ENCODE results near the gene PLK4.
"Not testable (repeated sequence)": the region's sequence is repeated elsewhere in the genome, so short reads cannot be mapped to it uniquely, and the experiment has no call there.

The PLK4 gene

DNA sequence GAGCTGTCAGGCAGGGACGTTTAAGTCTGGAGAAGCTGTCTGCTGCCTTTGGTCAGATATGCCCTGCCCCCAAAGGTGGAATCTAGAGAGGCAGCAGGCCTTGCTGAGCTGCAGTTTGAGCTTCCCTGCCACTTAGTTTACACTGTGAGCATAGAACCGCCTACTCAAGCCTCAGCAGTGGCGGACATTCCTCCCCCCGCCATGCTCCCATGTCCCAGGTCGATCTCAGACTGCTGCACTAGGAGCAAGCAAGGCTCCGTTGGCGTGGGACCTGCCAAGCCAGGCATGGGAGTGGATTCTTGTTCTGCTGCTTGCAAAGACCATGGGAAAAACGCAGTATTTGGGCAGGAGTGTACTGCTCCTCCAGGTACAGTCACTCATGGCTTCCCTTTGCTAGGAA, 24.3 kb downstream of the PLK4 start:
- no peak for DNase-seq

DNA sequence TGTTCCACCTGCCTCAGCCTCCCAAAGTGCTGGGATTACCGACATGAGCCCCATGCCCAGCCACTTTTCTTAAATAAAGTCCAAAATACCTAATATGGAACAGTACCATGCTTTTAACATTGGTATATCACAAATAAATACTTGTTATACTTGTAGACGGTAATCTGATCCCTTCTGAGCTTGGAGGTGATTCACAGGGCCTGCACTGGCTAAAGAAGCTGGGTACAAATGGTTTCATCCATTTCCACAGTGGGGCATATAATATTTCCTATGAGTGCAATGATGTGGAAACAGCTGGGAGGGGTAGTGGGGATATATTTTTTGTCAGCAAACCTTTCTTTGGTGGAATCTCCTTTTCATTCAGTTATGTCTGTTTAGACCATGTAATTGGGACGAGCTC, 35.8 kb downstream of the PLK4 start:
- no peak for DNase-seq

DNA sequence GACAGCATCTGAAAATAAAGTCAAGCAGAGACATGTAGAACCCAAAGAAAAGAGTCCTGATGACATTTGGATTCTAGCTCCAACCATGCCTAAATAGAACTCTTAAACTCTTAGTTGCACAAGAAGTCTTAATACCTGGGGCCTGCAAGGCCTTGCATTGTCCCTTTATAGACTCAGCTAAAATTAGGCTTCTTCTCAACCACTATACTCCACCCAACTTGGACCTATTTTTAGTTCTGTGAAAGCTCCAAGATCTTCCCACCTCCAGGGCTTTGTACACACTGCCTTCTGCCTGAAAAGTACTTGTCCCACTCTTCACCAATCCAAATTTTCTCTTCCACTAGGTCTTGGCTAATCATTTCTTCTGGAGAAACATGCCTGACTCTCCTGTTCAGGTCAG, 36.5 kb downstream of the PLK4 start:
- DNase-seq, result no peak

DNA sequence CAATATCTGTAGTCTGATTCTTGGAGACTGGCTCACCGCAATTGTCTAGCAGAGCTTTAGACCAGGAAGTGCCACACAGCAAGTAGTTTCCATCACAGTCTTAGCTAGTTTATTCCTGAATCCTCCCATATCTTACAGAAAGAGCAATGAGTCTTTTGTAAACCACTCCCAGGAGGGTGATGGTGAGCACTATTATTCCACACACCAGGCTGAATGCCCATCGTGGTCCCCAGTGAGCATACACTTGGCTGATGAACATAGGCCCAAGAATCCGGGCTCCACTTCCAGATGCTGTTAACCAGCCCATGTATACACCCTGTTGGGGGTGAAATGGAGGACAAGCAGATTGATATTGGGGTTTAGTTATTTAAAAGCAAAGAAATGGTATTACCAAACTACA, 39.8 kb downstream of the PLK4 start:
- DNase-seq, result no peak

DNA sequence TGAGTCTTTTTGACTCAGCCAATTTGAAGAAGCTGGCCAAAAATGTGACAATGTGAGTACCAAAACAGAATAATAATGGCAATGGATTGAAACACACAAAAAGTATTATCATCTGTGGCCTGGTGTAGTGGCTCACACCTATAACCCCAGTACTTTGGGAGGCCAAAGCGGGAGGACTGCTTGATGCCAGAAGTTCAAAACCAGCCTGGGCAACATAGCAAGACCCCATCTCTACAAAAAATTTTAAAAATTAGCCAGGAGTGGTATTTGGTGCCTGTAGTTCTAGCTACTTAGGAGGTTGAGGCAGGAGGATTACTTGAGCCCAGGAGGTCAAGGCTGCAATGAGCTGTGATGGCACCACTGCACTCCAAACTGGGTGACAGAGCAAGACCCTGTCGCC, 41.5 kb downstream of the PLK4 start:
- no peak for DNase-seq

DNA sequence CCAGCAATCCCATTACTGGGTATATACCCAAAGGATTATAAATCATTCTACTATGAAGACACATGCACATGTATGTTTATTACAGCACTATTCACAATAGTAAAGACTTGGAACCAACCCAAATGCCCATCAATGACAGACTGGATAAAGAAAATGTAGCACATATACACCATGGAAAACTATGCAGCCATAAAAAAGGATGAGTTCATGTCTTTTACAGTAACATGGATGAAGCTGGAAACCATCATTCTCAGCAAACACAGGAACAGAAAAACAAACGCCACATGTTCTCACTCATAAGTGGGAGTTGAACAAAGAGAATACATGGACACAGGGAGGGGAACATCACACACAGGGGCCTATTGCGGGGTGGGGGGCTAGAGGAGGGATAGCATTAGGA, 45.0 kb downstream of the PLK4 start:
- not testable (repeated sequence) for DNase-seq

DNA sequence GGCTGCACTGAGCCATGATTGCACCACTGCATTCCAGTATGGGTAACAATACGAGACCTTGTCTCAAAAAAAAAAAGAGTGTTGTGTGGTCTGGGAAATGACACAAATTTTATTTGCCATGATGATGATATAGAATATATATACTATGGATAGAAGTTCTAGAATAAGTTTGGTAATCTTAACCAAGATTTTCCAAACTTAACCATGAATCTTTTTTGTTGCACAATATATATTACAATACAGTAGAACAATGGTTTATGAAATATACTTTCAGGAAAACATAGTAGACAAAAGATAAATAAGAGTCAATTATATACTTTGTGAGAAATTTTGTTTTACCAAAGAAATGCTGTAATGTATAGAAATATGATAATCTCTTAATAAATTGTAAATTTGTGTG, 49.5 kb downstream of the PLK4 start:
- DNase-seq, result no peak

DNA sequence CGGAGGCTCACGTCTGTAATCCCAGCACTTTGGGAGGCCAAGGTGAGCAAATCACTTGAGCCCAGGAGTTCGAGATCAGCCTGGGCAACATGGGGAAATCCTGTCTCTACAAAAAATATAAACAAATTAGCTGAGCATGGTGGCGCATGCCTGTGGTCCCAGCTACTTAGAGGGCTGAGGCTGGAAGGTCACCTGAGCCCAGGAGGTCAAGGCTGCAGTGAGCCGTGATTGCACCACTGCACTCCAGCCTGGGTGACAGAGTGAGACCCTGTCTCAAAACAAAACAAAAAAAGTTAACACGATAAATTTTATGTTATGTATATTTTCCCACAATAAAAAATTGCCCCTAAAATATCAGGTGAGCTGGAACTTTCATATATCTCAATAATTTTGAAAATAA, 51.1 kb downstream of the PLK4 start:
- not testable (repeated sequence) for DNase-seq

DNA sequence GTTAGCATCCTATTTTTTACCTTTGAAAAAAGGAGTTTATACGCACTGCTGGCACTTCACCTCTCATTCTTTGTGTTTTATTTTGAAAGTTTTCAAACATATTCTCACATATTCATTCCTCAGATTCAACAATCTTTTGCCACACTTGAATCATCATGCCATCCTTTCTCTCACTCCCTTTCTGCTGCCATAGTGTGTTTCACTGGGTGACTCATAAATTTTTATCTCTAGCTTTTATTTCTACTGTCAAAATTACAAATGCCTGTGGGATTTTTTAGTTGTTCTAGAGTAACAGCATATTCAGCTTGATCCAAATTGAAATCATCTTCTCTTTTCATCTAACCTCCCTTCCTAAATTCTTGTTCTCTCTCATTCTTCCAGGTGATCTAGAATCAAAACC, 56.3 kb downstream of the PLK4 start:
- peak in 1 of 51 donors; percentile 3 for DNase-seq

Data from hypothalamus (tissue), 51 donors.